ENCODE measurements around the gene ABCB8. TPM values are rescaled to one million over a fixed set of nuclear protein-coding genes. Genes with fewer than 3 reads are reported as not detected.
A peak's percentile ranks its signal among the peaks of the same experiment; 100 is the strongest.
"Not testable (repeated sequence)": the region's sequence is repeated elsewhere in the genome, so short reads cannot be mapped to it uniquely, and the experiment has no call there.

ABCB8 gene
- polyA plus RNA-seq, 4 donors, result 15.5 to 34.4 (median 27.2) TPM

GRCh38 chr7:151032936-151033863, 5.0 kb downstream of the ABCB8 start:
- no peak for DNase-seq (ENCODE audit: low read depth in 4 of 4, low spot score in 2 of 4)

- no peak for DNase-seq (ENCODE audit: low read depth in 4 of 4, low spot score in 2 of 4)
Measured at GRCh38 chr7:151033864-151034249, 5.6 kb downstream of the ABCB8 start.

GRCh38 chr7:151034312-151035025, 6.2 kb downstream of the ABCB8 start:
- no peak for DNase-seq (ENCODE audit: low read depth in 4 of 4, low spot score in 2 of 4)

GRCh38 chr7:151035026-151035717, 6.9 kb downstream of the ABCB8 start:
- no peak for DNase-seq (ENCODE audit: low read depth in 4 of 4, low spot score in 2 of 4)

GRCh38 chr7:151035902-151036301, 7.7 kb downstream of the ABCB8 start:
- no peak for DNase-seq (ENCODE audit: low read depth in 4 of 4, low spot score in 2 of 4)

GRCh38 chr7:151038951-151039849, 10.9 kb downstream of the ABCB8 start:
- DNase-seq (ENCODE audit: low read depth in 4 of 4, low spot score in 2 of 4), result no peak

GRCh38 chr7:151039850-151040548, 11.7 kb downstream of the ABCB8 start:
- no peak for DNase-seq (ENCODE audit: low read depth in 4 of 4, low spot score in 2 of 4)

- DNase-seq (ENCODE audit: low read depth in 4 of 4, low spot score in 2 of 4), result no peak
Measured at GRCh38 chr7:151040616-151041375, 12.5 kb downstream of the ABCB8 start.

GRCh38 chr7:151043449-151043848, 15.2 kb downstream of the ABCB8 start:
- not testable (repeated sequence) for DNase-seq (ENCODE audit: low read depth in 4 of 4, low spot score in 2 of 4)

- no peak for DNase-seq (ENCODE audit: low read depth in 4 of 4, low spot score in 2 of 4)
Measured at GRCh38 chr7:151043959-151044358, 15.7 kb downstream of the ABCB8 start.

- DNase-seq (ENCODE audit: low read depth in 4 of 4, low spot score in 2 of 4), result no peak
Measured at GRCh38 chr7:151045262-151045661, 17.0 kb downstream of the ABCB8 start.

- DNase-seq (ENCODE audit: low read depth in 4 of 4, low spot score in 2 of 4), result no peak
Measured at GRCh38 chr7:151045967-151046366, 17.7 kb downstream of the ABCB8 start.

- DNase-seq (ENCODE audit: low read depth in 4 of 4, low spot score in 2 of 4), result no peak
Measured at GRCh38 chr7:151046603-151047573, 18.6 kb downstream of the ABCB8 start.

- no peak for DNase-seq (ENCODE audit: low read depth in 4 of 4, low spot score in 2 of 4)
Measured at GRCh38 chr7:151047976-151048815, 19.9 kb downstream of the ABCB8 start, which contains the start of gene ASIC3. TSS of gene ASIC3 (plus strand) at chr7:151048531. CDS start at chr7:151048886, 355 bp downstream.

GRCh38 chr7:151048911-151049463, 20.7 kb downstream of the ABCB8 start:
- DNase-seq (ENCODE audit: low read depth in 4 of 4, low spot score in 2 of 4), result no peak

GRCh38 chr7:151051108-151051507, 22.9 kb downstream of the ABCB8 start:
- peak in 2 of 4 donors; percentile 55 to 69 for DNase-seq (ENCODE audit: low read depth in 4 of 4, low spot score in 2 of 4)
